Liver (tissue), 9 donors: ENCODE measurements around the gene CENPX. TPM values are rescaled to one million over a fixed set of nuclear protein-coding genes. Genes with fewer than 3 reads are reported as not detected.

Experiments used
- DNase-seq: peaks from one replicate; pipeline ENCODE4 v3.0.0-alpha.2; 2017; ENCODE audit warnings: low spot score
- H3K27ac ChIP-seq, 2 donors: one replicate each; pipeline ENCODE4 v1.7.0; 2013; ENCODE audit warnings: inconsistent platforms in 2 of 2, low read length in 2 of 2, control low read depth in 1 of 2, low read depth in 1 of 2, mild to moderate bottlenecking in 1 of 2
- H3K27me3 ChIP-seq, 4 donors: one replicate each; pipeline versions ENCODE4 v1.6.1 to v1.7.0; 2013; ENCODE audit warnings: low read length in 3 of 4, inconsistent platforms in 1 of 4, mild to moderate bottlenecking in 1 of 4, moderate library complexity in 1 of 4; ENCODE audit not compliant: control insufficient read depth in 4 of 4, insufficient read depth in 4 of 4
- H3K36me3 ChIP-seq, 4 donors: one replicate each; pipeline versions ENCODE4 v1.6.1 to v1.7.0; 2013; ENCODE audit warnings: low read length in 3 of 4, mild to moderate bottlenecking in 3 of 4, low read depth in 1 of 4, moderate library complexity in 1 of 4; ENCODE audit not compliant: control insufficient read depth in 4 of 4, insufficient read depth in 3 of 4
- H3K4me1 ChIP-seq, 4 donors: one replicate each; pipeline versions ENCODE4 v1.6.1 to v1.7.0; 2013; ENCODE audit warnings: low read length in 3 of 4, mild to moderate bottlenecking in 3 of 4, moderate library complexity in 1 of 4; ENCODE audit not compliant: control insufficient read depth in 4 of 4, insufficient read depth in 4 of 4
- H3K4me3 ChIP-seq, 3 donors: one replicate each; pipeline versions ENCODE4 v1.6.1 to v1.7.0; 2013; ENCODE audit warnings: low read length in 3 of 3, control low read depth in 1 of 3, low read depth in 1 of 3, mild to moderate bottlenecking in 1 of 3
- H3K9ac ChIP-seq, 2 donors: one replicate each; pipeline ENCODE4 v1.7.0; 2013; ENCODE audit warnings: low read length in 2 of 2, mild to moderate bottlenecking in 2 of 2, moderate library complexity in 2 of 2, control low read depth in 1 of 2, low read depth in 1 of 2
- H3K9me3 ChIP-seq, 4 donors: one replicate each; pipeline versions ENCODE4 v1.6.1 to v1.7.0; 2013; ENCODE audit warnings: low read length in 3 of 4; ENCODE audit not compliant: control insufficient read depth in 4 of 4
- ATF3 ChIP-seq: IDR thresholded peaks from 2 replicates; pipeline ENCODE4 v1.6.1; 2016; ENCODE audit warnings: antibody characterized with exemption
- EGR1 ChIP-seq, 2 donors: IDR thresholded peaks; 2 replicates each; pipeline ENCODE4 v1.6.1; 2016 to 2018; ENCODE audit warnings: antibody characterized with exemption in 2 of 2, low read depth in 2 of 2
- FOXA1 ChIP-seq: IDR thresholded peaks from 2 replicates; pipeline ENCODE4 v1.6.1; 2016; ENCODE audit warnings: antibody characterized with exemption
- FOXA2 ChIP-seq: IDR thresholded peaks from 2 replicates; pipeline ENCODE4 v1.6.1; 2016; ENCODE audit warnings: antibody characterized with exemption
- GABPA ChIP-seq, 2 donors: IDR thresholded peaks in 1 of 2; conservative IDR thresholded peaks in 1 of 2; 2 replicates each; pipeline ENCODE4 v1.6.1; 2016; ENCODE audit warnings: antibody characterized with exemption in 2 of 2, mild to moderate bottlenecking in 1 of 2, moderate library complexity in 1 of 2
- HNF4A ChIP-seq, 2 donors: conservative IDR thresholded peaks; 2 replicates each; pipeline ENCODE4 v1.6.1; 2016; ENCODE audit warnings: antibody characterized with exemption in 2 of 2, mild to moderate bottlenecking in 2 of 2
- HNF4G ChIP-seq: IDR thresholded peaks from 2 replicates; pipeline ENCODE4 v1.6.1; 2016; ENCODE audit warnings: antibody characterized with exemption
- JUND ChIP-seq, 2 donors: IDR thresholded peaks; 2 replicates each; pipeline ENCODE4 v1.6.1; 2016; ENCODE audit warnings: antibody characterized with exemption in 2 of 2
- MAX ChIP-seq: IDR thresholded peaks from 2 replicates; pipeline ENCODE4 v1.6.1; 2016; ENCODE audit warnings: antibody characterized with exemption
- NR2F2 ChIP-seq: IDR thresholded peaks from 2 replicates; pipeline ENCODE4 v1.6.1; 2016; ENCODE audit warnings: antibody characterized with exemption
- RAD21 ChIP-seq, 2 donors: IDR thresholded peaks; 2 replicates each; pipeline ENCODE4 v1.6.1; 2016; ENCODE audit warnings: antibody characterized with exemption in 2 of 2, mild to moderate bottlenecking in 2 of 2
- REST ChIP-seq: IDR thresholded peaks from 2 replicates; pipeline ENCODE4 v1.6.1; 2016; ENCODE audit warnings: antibody characterized with exemption, mild to moderate bottlenecking
- RXRA ChIP-seq, 2 donors: IDR thresholded peaks; 2 replicates each; pipeline ENCODE4 v1.6.1; 2017 to 2018; ENCODE audit warnings: antibody characterized with exemption in 2 of 2, mild to moderate bottlenecking in 1 of 2
- SP1 ChIP-seq: IDR thresholded peaks from 2 replicates; pipeline ENCODE4 v1.6.1; 2018; ENCODE audit warnings: antibody characterized with exemption, mild to moderate bottlenecking
- TAF1 ChIP-seq: conservative IDR thresholded peaks from 2 replicates; pipeline ENCODE4 v1.6.1; 2016; ENCODE audit warnings: antibody characterized with exemption, mild to moderate bottlenecking
- YY1 ChIP-seq: IDR thresholded peaks from 2 replicates; pipeline ENCODE4 v1.6.1; 2016; ENCODE audit warnings: antibody characterized with exemption, mild to moderate bottlenecking
- ZBTB33 ChIP-seq: IDR thresholded peaks from 2 replicates; pipeline ENCODE4 v1.6.1; 2016; ENCODE audit warnings: antibody characterized with exemption
- WGBS: extraction: QIAGEN DNeasy Blood & Tissue Kit; methylation state at CpG from one replicate; pipeline ENCODE4 v1.1.7; 2013; 5-methylcytosine and 5-hydroxymethylcytosine counted together
- polyA plus RNA-seq, 2 donors: library from polyadenylated mRNA; stranded (reverse) in 1 of 2; unstranded in 1 of 2; fragments of 200-250 nt in 1 of 2; fragments of >200 nt in 1 of 2; fragmentation: Nextera tagmentation in 1 of 2; extraction: Ambion mirVana in 1 of 2; gene quantifications; one replicate each; pipeline versions ENCODE4 v1.2.1 to v1.2.3, GENCODE V29; 2013 to 2015
- total RNA-seq, 2 donors: library from RNA; depleted of rRNA; stranded (reverse); fragments of >200 nt; gene quantifications; one replicate each; pipeline ENCODE4 v1.2.3, GENCODE V29; 2014
- donor health status: healthy.
- donor health status: healthy.
- donor health status: healthy.
- donor health status: healthy.
- donor health status: healthy.

Gene CENPX
- total and polyA plus RNA-seq, 4 donors = 22.5 to 83.9 (median 44.9) TPM

GRCh38 chr17:82010575-82011525 lies 11.8 kb downstream of the CENPX start:
- H3K4me3 ChIP-seq = no peak overlapping the region
- peaks cover 0 to 9% (median 3%) of the 10 kb centered on the region in 4 donors for H3K36me3 ChIP-seq
- H3K9ac ChIP-seq = no peak overlapping the region
- H3K27ac ChIP-seq = no peak overlapping the region
- H3K9me3 ChIP-seq = no peaks in the 10 kb centered on the region
- DNase-seq = no peak
- TF ChIP-seq MAX = no peak
- no peak for TF ChIP-seq RXRA (IDR thresholded peaks at IDR 0.05)
- TF ChIP-seq YY1 = no peak
- TF ChIP-seq ZBTB33 = no peak
- no peak for TF ChIP-seq TAF1
- no peak for TF ChIP-seq FOXA2
- TF ChIP-seq HNF4G = no peak
- WGBS = 94% methylated on average over 39 of the region's 39 CpGs
- no peaks in the 10 kb centered on the region for H3K27me3 ChIP-seq
- H3K4me1 ChIP-seq = no peaks in the 10 kb centered on the region

GRCh38 chr17:82009413-82009812 lies 13.3 kb downstream of the CENPX start:
- no peak for DNase-seq
- H3K9ac ChIP-seq = no peak overlapping the region
- TF ChIP-seq SP1 (no peak), FOXA2 (no peak), REST (no peak), EGR1 (IDR thresholded peaks at IDR 0.05; ENCODE audit: low read depth in 2 of 2) (no peak), YY1 (no peak), ATF3 (no peak), NR2F2 (no peak), RAD21 (IDR thresholded peaks at IDR 0.05) (no peak), JUND (IDR thresholded peaks at IDR 0.05) (no peak), MAX (no peak), GABPA (IDR thresholded peaks at IDR 0.05 in 1 of 2, conservative IDR thresholded peaks at IDR 0.05 in 1 of 2) (no peak), TAF1 (no peak), HNF4G (no peak), RXRA (IDR thresholded peaks at IDR 0.05) (no peak), HNF4A (conservative IDR thresholded peaks at IDR 0.05) (no peak), ZBTB33 (no peak), FOXA1 (no peak)
- H3K27ac ChIP-seq = no peak overlapping the region
- H3K36me3 ChIP-seq = peaks cover 0 to 9% (median 3%) of the 10 kb centered on the region in 4 donors
- H3K4me3 ChIP-seq = no peak overlapping the region
- no peaks in the 10 kb centered on the region for H3K4me1 ChIP-seq
- WGBS = 92% methylated on average over 15 of the region's 15 CpGs
- H3K27me3 ChIP-seq = no peaks in the 10 kb centered on the region
- H3K9me3 ChIP-seq = no peaks in the 10 kb centered on the region
